AG04449 (cell line): Measurements from ENCODE around the gene RELL1.

Experiments
- CTCF ChIA-PET: fragments of 350-600 bp; formaldehyde crosslinking; extraction: SDS; loops from one replicate; lab custom pipeline; 2021; ENCODE audit warnings: antibody characterized with exemption; lab: Yijun Ruan, JAX
- POLR2A ChIA-PET: fragments of 400-600, 350-600 bp; formaldehyde crosslinking; extraction: SDS; loops from one replicate; lab custom pipeline; 2020; ENCODE audit warnings: antibody characterized with exemption, inconsistent platforms; lab: Yijun Ruan, JAX
- DNase-seq: peaks from one replicate; pipeline ENCODE4 v3.0.0-alpha.2; 2010; ENCODE audit warnings: low read depth, low spot score
- H3K4me3 ChIP-seq: 2 replicates; pipeline ENCODE4 v1.5.1; 2011; ENCODE audit warnings: low read depth, mild to moderate bottlenecking, control low read depth, low read length
- TF ChIP-seq, protein P1 (sequence below): IDR thresholded peaks from one replicate; pipeline ENCODE4 v1.5.1; 2011; ENCODE audit warnings: mild to moderate bottlenecking, moderate library complexity, low read length, control low read depth, inconsistent platforms; ENCODE audit not compliant: insufficient read depth; ENCODE audit errors: missing control alignments

The RELL1 gene

DNA sequence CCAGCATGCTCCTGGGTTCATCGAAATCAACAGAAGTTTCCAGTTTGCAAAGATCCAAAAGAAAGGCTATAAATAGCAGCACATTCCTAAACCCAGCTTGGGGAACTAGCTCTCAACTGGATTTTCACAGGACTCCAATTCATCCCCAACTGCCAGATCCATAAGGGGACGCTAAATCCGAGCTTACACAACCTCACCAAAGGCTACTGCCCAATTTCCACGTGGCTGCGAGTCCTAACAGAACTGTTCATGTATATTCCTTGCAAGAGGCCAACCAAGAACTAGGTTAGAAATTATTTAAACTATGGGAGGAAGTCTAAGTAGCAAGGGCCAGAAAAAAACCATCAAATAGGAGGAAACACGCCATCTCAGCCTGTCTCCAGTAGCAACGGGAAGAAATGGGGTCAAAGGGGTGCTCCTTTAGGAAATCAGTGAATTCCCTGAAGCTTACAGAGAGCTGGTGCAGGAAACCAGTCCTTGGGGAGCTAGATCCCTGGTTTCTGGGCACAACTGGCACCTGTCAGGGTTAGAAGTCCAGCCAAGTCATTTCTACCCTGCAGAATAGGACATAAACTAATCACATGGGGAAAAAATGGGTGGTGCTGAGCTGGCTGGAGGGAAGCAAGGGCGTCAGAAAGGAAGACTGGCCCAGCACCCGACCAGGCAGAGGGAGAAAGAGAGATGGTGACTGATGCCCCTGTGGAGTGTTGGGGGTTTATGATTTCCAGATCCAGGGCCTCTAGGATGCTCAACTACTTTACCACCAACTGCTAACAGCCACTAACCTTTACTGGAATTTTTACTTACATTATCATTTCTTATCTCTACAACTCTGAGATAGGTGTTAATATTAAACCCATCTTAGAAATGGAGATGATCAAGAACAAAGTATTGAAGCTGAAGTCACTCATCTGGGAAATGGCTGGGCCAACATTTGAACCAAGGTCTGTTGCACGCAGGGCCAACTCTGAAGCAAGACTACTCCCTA is 20.5 kb downstream of the RELL1 start:
- no peak overlapping the region for H3K4me3 ChIP-seq
- TF ChIP-seq, protein P1, sequence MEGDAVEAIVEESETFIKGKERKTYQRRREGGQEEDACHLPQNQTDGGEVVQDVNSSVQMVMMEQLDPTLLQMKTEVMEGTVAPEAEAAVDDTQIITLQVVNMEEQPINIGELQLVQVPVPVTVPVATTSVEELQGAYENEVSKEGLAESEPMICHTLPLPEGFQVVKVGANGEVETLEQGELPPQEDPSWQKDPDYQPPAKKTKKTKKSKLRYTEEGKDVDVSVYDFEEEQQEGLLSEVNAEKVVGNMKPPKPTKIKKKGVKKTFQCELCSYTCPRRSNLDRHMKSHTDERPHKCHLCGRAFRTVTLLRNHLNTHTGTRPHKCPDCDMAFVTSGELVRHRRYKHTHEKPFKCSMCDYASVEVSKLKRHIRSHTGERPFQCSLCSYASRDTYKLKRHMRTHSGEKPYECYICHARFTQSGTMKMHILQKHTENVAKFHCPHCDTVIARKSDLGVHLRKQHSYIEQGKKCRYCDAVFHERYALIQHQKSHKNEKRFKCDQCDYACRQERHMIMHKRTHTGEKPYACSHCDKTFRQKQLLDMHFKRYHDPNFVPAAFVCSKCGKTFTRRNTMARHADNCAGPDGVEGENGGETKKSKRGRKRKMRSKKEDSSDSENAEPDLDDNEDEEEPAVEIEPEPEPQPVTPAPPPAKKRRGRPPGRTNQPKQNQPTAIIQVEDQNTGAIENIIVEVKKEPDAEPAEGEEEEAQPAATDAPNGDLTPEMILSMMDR, result no peak
- no peak for DNase-seq
- ChIA-PET POLR2A (no interaction called here), CTCF (no interaction called here)

DNA sequence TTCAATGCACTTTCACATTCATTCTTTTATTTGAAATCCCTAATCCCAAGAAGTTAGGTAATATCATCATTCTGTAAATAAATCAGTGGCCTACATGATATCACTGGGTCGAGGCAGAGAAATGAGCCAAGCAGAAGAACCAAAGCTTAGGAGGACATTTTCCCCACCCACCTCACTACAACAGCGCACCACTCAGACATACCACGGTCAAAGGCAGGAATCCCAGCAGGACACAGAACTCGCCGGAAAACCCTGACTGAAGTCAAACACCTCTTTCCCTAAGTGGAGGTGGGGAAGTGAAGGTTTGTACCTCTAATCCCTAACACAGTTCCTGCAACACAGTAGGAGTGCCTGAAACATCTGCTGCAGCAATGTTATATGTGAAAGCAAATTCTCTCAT is 21.5 kb downstream of the RELL1 start:
- no peak for DNase-seq
- ChIA-PET POLR2A (no interaction called here), CTCF (interaction anchor here (1.3 kb wide), 1 partner anchor 11 kb away, joined by 3 read pairs; no protein-coding TSS in a partner anchor)
- H3K4me3 ChIP-seq, result no peak overlapping the region
- TF ChIP-seq, protein P1, result no peak

DNA sequence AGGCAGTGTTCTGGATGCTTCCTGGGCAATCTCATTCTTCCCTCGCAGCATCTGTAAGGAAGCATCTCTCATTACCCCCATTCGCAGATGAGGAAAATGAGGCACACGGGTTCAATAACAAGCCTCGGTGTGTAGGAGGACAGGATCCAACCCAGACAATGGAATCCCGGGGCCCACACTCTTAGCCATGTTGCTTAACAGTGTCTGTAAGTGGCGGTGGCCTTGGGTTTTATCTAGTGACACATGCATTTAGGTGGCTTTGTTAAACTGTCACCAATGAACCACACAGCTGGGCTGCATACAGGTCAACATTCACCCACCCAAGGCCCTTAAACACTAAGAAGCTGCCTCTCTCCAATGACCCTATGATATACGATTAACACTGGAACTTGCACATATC is 22.6 kb downstream of the RELL1 start:
- POLR2A ChIA-PET, result no interaction called here
- TF ChIP-seq, protein P1, result no peak
- CTCF ChIA-PET, result interaction anchor here (1.3 kb wide), 1 partner anchor 12 kb away, joined by 3 read pairs; no protein-coding TSS in a partner anchor
- DNase-seq, result no peak
- no peak overlapping the region for H3K4me3 ChIP-seq

DNA sequence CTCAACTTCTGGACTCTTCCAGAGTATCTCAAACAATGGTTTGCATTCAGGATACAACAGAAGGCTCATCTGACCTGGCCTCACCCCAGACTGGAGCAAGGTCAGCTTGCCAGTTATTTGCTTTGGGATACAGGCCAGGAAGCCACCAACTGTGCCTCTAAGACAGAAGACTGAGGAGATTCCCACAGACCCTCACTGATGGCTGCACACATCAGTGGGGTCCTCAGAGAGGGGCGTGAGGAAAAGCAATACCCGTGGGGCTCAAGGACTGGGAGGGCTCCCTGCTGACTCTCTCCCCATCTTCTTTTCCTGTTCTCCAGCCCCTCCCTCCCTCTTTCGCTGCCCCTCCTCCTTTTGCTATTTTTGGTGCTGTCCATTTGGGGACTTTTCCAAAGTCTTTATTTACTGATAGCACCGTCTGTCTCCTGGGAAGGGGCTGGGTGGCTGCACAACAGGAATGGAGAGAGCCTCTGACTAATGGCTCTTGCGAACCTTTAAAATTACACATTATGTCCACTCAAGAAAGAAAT is 23.2 kb downstream of the RELL1 start:
- TF ChIP-seq, protein P1, result no peak
- POLR2A ChIA-PET, result no interaction called here
- CTCF ChIA-PET, result no interaction called here
- no peak overlapping the region for H3K4me3 ChIP-seq
- no peak for DNase-seq

DNA sequence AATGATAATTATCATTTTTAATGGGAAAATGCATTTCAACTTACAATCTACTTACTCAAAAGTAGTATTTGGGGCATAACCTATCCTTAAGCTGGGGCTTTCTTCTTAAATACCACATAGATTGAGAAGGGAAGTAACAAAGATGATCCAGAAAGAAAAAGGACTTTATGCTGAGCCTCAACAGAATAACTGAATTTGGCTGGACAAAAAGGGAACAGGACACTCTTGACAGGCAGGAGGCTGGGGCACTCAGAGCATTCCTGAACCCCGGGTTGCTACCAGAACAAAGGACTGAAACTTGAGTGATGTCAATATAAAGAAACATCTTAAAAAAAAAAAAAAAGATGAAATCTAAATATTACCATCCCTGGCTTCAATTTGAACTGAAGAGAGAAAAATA is 23.9 kb downstream of the RELL1 start:
- H3K4me3 ChIP-seq, result no peak overlapping the region
- TF ChIP-seq, protein P1, result no peak
- ChIA-PET CTCF (no interaction called here), POLR2A (no interaction called here)
- no peak for DNase-seq

DNA sequence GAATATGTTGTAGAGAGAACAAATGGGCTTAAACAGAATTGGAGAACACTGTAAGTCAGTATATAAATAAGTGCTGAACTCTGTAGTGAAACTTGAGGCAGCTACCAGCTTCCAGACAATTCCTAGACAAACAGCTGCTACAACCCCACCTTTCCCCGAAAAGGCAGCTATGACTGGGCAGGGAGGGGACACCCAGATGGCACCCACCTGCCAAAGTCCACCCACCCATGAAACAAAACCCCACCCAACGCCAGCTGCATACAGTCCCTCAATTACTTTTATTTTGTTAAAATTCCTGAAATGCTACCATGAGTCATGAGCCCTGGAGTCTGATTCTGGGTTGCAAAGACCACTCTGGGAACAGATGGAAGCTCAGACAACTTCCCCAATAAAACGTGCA is 24.4 kb downstream of the RELL1 start:
- TF ChIP-seq, protein P1, result no peak
- CTCF ChIA-PET, result no interaction called here
- H3K4me3 ChIP-seq, result no peak overlapping the region
- DNase-seq, result no peak
- POLR2A ChIA-PET, result no interaction called here
